AML-193 (cell line): ENCODE data around the gene TREML4.
A peak's percentile ranks its signal among the peaks of the same experiment; 100 is the strongest.
"Not testable (repeated sequence)": the region's sequence is repeated elsewhere in the genome, so short reads cannot be mapped to it uniquely, and the experiment has no call there.

ENCODE experiments used
- DNase-seq, 2 experiments: peaks; one replicate each; lab custom pipeline; 2025; lab: John Stamatoyannopoulos, UW

Gene TREML4

GRCh38 chr6:41228096-41228495 is at the start of gene TREML4:
Gene TREML4 (plus strand): TSS chr6:41228349. CDS start chr6:41228428, 79 bp downstream.
- DNase-seq, result peak; percentile 14 to 54

GRCh38 chr6:41179163-41179562 is 49.0 kb upstream of the TREML4 start:
- DNase-seq, result no peak

GRCh38 chr6:41181566-41181965 is 46.6 kb upstream of the TREML4 start:
- no peak for DNase-seq

GRCh38 chr6:41182069-41183034 is 45.8 kb upstream of the TREML4 start:
- peak; percentile 99 to 100 for DNase-seq

- DNase-seq, result no peak
These were observed 43.4 kb upstream of the TREML4 start for GRCh38 chr6:41184761-41185160.

GRCh38 chr6:41186031-41186562 is 42.1 kb upstream of the TREML4 start:
- DNase-seq, result peak in 1 of 2 experiments; percentile 29

- DNase-seq, result no peak
These were observed 39.9 kb upstream of the TREML4 start for GRCh38 chr6:41187924-41188886.

GRCh38 chr6:41189046-41189445 is 39.1 kb upstream of the TREML4 start:
- not testable (repeated sequence) for DNase-seq

GRCh38 chr6:41189967-41190366 is 38.2 kb upstream of the TREML4 start:
- DNase-seq, result no peak

GRCh38 chr6:41190791-41191190 is 37.4 kb upstream of the TREML4 start:
- DNase-seq, result no peak

- DNase-seq, result peak; percentile 29 to 62
These were observed 36.6 kb upstream of the TREML4 start for GRCh38 chr6:41191569-41191968.

- no peak for DNase-seq
These were observed 34.9 kb upstream of the TREML4 start for GRCh38 chr6:41193171-41193734.

GRCh38 chr6:41193884-41194283 is 34.3 kb upstream of the TREML4 start:
- no peak for DNase-seq

- DNase-seq, result no peak
These were observed 33.8 kb upstream of the TREML4 start for GRCh38 chr6:41194386-41194785.

GRCh38 chr6:41197234-41197633 is 30.9 kb upstream of the TREML4 start:
- no peak for DNase-seq

- DNase-seq, result peak; percentile 24
These were observed 28.4 kb upstream of the TREML4 start for GRCh38 chr6:41199552-41200246.

GRCh38 chr6:41200296-41200900 is 27.8 kb upstream of the TREML4 start:
- peak; percentile 97 to 98 for DNase-seq

GRCh38 chr6:41200901-41201763 is 27.0 kb upstream of the TREML4 start, which contains the start of gene TREML2:
Gene TREML2 (minus strand): TSS chr6:41201149. CDS start chr6:41201008, 141 bp downstream.
- DNase-seq, result peak; percentile 16 to 17

- DNase-seq, result no peak
These were observed 26.4 kb upstream of the TREML4 start for GRCh38 chr6:41201764-41202173.

- no peak for DNase-seq
These were observed 24.0 kb upstream of the TREML4 start for GRCh38 chr6:41204156-41204555.
